ENCODE results near the gene NRXN3. TPM values are rescaled to one million over a fixed set of nuclear protein-coding genes. Genes with fewer than 3 reads are reported as not detected.

Gene NRXN3
- total RNA-seq, 3 donors from 2014 or later: 2.1 to 27.3 (median 2.6) TPM

GRCh38 chr14:79698298-79698711, 1528.1 kb downstream of the NRXN3 start:
- TF ChIP-seq CTCF (IDR thresholded peaks at IDR 0.05): no peak
- intact Hi-C loops (cut with DNase I, micrococcal nuclease): no loop called here
- ATAC-seq (no peak), DNase-seq (no peak)
- no peaks in the 10 kb centered on the region for H3K36me3 ChIP-seq (ENCODE audit: low read depth)
- H3K4me3 ChIP-seq: no peak overlapping the region
- no peaks in the 10 kb centered on the region for H3K9me3 ChIP-seq
- H3K4me1 ChIP-seq (ENCODE audit: low read depth): no peaks in the 10 kb centered on the region

GRCh38 chr14:79699206-79699605, 1529.0 kb downstream of the NRXN3 start:
- intact Hi-C loops (cut with DNase I, micrococcal nuclease): no loop called here
- Histone ChIP-seq H3K9me3 (no peaks in the 10 kb centered on the region), H3K4me1 (ENCODE audit: low read depth) (no peaks in the 10 kb centered on the region), H3K4me3 (no peak overlapping the region), H3K36me3 (ENCODE audit: low read depth) (no peaks in the 10 kb centered on the region)
- no peak for ATAC-seq
- no peak for DNase-seq
- TF ChIP-seq CTCF (IDR thresholded peaks at IDR 0.05): no peak

- intact Hi-C loops (cut with DNase I, micrococcal nuclease): no loop called here
- DNase-seq: no peak
- H3K9me3 ChIP-seq: no peaks in the 10 kb centered on the region
- H3K4me1 ChIP-seq (ENCODE audit: low read depth): no peaks in the 10 kb centered on the region
- ATAC-seq: peak; percentile 22
- TF ChIP-seq CTCF (IDR thresholded peaks at IDR 0.05): no peak
- no peaks in the 10 kb centered on the region for H3K36me3 ChIP-seq (ENCODE audit: low read depth)
- no peak overlapping the region for H3K4me3 ChIP-seq
These were observed 1531.2 kb downstream of the NRXN3 start for GRCh38 chr14:79701371-79701770.

GRCh38 chr14:79702197-79702596, 1532.0 kb downstream of the NRXN3 start:
- no peaks in the 10 kb centered on the region for H3K9me3 ChIP-seq
- DNase-seq: no peak
- intact Hi-C loops (cut with DNase I, micrococcal nuclease): no loop called here
- no peak for ATAC-seq
- peaks cover 5% of the 10 kb centered on the region for H3K4me1 ChIP-seq (ENCODE audit: low read depth)
- no peak overlapping the region for H3K4me3 ChIP-seq
- H3K36me3 ChIP-seq (ENCODE audit: low read depth): no peaks in the 10 kb centered on the region
- no peak for TF ChIP-seq CTCF (IDR thresholded peaks at IDR 0.05)

- ATAC-seq (no peak), DNase-seq (no peak)
- TF ChIP-seq CTCF (IDR thresholded peaks at IDR 0.05): no peak
- Histone ChIP-seq H3K36me3 (ENCODE audit: low read depth) (no peaks in the 10 kb centered on the region), H3K4me3 (no peak overlapping the region), H3K9me3 (no peaks in the 10 kb centered on the region), H3K4me1 (ENCODE audit: low read depth) (peaks cover 5% of the 10 kb centered on the region)
- intact Hi-C loops (cut with DNase I, micrococcal nuclease): no loop called here
These were observed 1533.0 kb downstream of the NRXN3 start for GRCh38 chr14:79703209-79703608.
